ENCODE data around the gene MKNK1. TPM values are rescaled to one million over a fixed set of nuclear protein-coding genes. Genes with fewer than 3 reads are reported as not detected.

MKNK1 gene
- total and polyA plus RNA-seq, 2 donors (not counting 1 experiment from before 2014, with no cell fraction given), result 51.0 to 73.0 TPM

DNA sequence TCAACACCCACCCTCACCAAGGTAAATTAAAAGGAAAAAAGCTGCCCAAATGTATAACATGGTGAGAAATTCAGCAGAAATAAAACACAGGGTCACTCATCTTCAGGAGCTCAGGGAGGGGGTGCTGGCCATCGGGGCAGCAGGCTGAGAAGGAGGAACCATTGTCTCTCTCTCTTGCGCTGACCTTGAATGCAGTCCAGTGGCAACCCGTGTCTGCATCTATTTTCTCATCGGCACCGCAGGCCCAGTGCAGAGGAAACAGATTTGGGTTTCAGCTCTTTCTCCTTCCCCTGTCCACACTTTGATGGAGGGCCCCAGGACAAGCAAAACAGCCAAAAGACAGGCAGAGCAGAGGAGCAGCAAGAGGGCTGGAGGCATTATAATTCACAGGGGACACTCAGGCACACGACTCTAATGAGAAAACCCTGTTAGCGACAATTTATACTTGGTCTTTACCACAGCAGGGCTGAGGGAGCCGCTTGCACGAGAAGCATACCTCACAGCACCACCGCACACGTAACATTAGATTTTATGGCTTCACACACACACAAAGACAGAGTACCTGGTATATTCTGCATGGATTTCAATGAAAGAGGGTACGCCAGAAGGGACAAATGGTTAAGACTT lies 18.6 kb downstream of the MKNK1 start:
- TF ChIP-seq EZH2 (IDR thresholded peaks at IDR 0.05; ENCODE audit: borderline replicate concordance, insufficient read depth, low read depth, low read length, poor library complexity, severe bottlenecking), result no peak
- TF ChIP-seq, protein P1, sequence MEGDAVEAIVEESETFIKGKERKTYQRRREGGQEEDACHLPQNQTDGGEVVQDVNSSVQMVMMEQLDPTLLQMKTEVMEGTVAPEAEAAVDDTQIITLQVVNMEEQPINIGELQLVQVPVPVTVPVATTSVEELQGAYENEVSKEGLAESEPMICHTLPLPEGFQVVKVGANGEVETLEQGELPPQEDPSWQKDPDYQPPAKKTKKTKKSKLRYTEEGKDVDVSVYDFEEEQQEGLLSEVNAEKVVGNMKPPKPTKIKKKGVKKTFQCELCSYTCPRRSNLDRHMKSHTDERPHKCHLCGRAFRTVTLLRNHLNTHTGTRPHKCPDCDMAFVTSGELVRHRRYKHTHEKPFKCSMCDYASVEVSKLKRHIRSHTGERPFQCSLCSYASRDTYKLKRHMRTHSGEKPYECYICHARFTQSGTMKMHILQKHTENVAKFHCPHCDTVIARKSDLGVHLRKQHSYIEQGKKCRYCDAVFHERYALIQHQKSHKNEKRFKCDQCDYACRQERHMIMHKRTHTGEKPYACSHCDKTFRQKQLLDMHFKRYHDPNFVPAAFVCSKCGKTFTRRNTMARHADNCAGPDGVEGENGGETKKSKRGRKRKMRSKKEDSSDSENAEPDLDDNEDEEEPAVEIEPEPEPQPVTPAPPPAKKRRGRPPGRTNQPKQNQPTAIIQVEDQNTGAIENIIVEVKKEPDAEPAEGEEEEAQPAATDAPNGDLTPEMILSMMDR (IDR thresholded peaks at IDR 0.05), result no peak
- CTCF ChIA-PET, result no interaction called here
- Mint-ChIP-seq H3K27ac (no peak overlapping the region), H3K27me3 (no peaks in the 10 kb centered on the region), H3K9me3 (ENCODE audit: insufficient read depth) (no peaks in the 10 kb centered on the region), H3K4me3 (no peak overlapping the region), H3K4me1 (peaks cover 2% of the 10 kb centered on the region)
- Histone ChIP-seq H3K4me1 (ENCODE audit: control insufficient read depth in 2 of 2, insufficient read depth in 2 of 2, low read length in 2 of 2) (no peaks in the 10 kb centered on the region), H3K4me2 (replicated peaks; ENCODE audit: low read depth, low read length, poor library complexity, severe bottlenecking) (no peak overlapping the region), H3K9me3 (ENCODE audit: control extremely low read depth in 1 of 3, control insufficient read depth in 2 of 3, insufficient read depth in 1 of 3, low read length in 2 of 3) (no peaks in the 10 kb centered on the region), H3K79me2 (ENCODE audit: control insufficient read depth, insufficient read depth, low read length) (no peaks in the 10 kb centered on the region), H3K4me3 (ENCODE audit: control extremely low read depth in 1 of 5, extremely low read depth in 1 of 5, insufficient read depth in 1 of 5, low read depth in 2 of 5, low read length in 4 of 5) (no peak overlapping the region), H2AFZ (ENCODE audit: insufficient read depth, low read depth, low read length, poor library complexity, severe bottlenecking) (no peak overlapping the region), H3K36me3 (replicated peaks in 1 of 2; ENCODE audit: control extremely low read depth in 1 of 2, control insufficient read depth in 1 of 2, extremely low read depth in 1 of 2, insufficient read depth in 2 of 2, low read length in 1 of 2) (peaks cover 0 to 47% of the 10 kb centered on the region in 2 experiments), H3K9ac (ENCODE audit: low read length) (no peak overlapping the region), H3K27me3 (replicated peaks in 1 of 4; ENCODE audit: control extremely low read depth in 1 of 4, control insufficient read depth in 3 of 4, insufficient read depth in 4 of 4, low read length in 3 of 4) (no peaks in the 10 kb centered on the region), H3K27ac (ENCODE audit: low read length in 2 of 2) (no peak overlapping the region), H4K20me1 (ENCODE audit: control insufficient read depth, insufficient read depth, low read length, poor library complexity, severe bottlenecking) (no peaks in the 10 kb centered on the region)
- intact Hi-C loops (cut with micrococcal nuclease), result no loop called here
- DNase-seq, result no peak
- POLR2A ChIA-PET, result no interaction called here
- ATAC-seq (ENCODE audit: low read depth), result no peak
- 91% methylated on average over 7 of the region's 12 CpGs for WGBS (ENCODE audit: insufficient coverage)

DNA sequence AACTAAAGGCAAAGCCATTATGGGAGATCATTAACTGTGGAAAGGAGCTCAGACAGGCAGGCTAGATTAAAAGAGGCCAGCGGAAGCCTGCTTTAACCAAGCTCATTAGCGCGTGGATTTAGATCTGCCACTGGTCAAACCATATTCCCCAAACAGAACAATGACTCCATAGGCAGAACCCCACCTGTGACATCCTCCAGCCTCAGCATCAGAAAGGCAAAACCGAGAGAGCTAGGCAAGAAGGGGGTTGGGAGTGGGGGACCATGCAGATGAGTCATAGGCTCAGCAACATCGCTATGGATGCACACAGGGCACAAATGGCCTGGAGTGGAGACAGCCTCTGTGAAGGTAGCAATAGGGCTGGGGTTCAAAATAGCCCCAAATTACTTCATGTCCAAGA lies 20.6 kb downstream of the MKNK1 start:
- H3K4me1 ChIP-seq (ENCODE audit: control insufficient read depth in 2 of 2, insufficient read depth in 2 of 2, low read length in 2 of 2), result no peaks in the 10 kb centered on the region
- intact Hi-C loops (cut with micrococcal nuclease), result no loop called here
- peaks cover 0 to 47% of the 10 kb centered on the region in 2 experiments for H3K36me3 ChIP-seq (replicated peaks in 1 of 2; ENCODE audit: control extremely low read depth in 1 of 2, control insufficient read depth in 1 of 2, extremely low read depth in 1 of 2, insufficient read depth in 2 of 2, low read length in 1 of 2)
- no peak for DNase-seq
- no peaks in the 10 kb centered on the region for H3K27me3 ChIP-seq (replicated peaks in 1 of 4; ENCODE audit: control extremely low read depth in 1 of 4, control insufficient read depth in 3 of 4, insufficient read depth in 4 of 4, low read length in 3 of 4)
- H3K4me2 ChIP-seq (replicated peaks; ENCODE audit: low read depth, low read length, poor library complexity, severe bottlenecking), result no peak overlapping the region
- no peaks in the 10 kb centered on the region for H4K20me1 ChIP-seq (ENCODE audit: control insufficient read depth, insufficient read depth, low read length, poor library complexity, severe bottlenecking)
- Mint-ChIP-seq H3K4me3 (no peak overlapping the region), H3K27ac (no peak overlapping the region), H3K9me3 (ENCODE audit: insufficient read depth) (no peaks in the 10 kb centered on the region), H3K4me1 (peaks cover 2% of the 10 kb centered on the region), H3K27me3 (no peaks in the 10 kb centered on the region)
- TF ChIP-seq, protein P1 (IDR thresholded peaks at IDR 0.05), result no peak
- no peak for TF ChIP-seq EZH2 (IDR thresholded peaks at IDR 0.05; ENCODE audit: borderline replicate concordance, insufficient read depth, low read depth, low read length, poor library complexity, severe bottlenecking)
- WGBS (ENCODE audit: insufficient coverage), result 91% methylated on average over 4 of the region's 5 CpGs
- H3K27ac ChIP-seq (ENCODE audit: low read length in 2 of 2), result no peak overlapping the region
- H3K4me3 ChIP-seq (ENCODE audit: control extremely low read depth in 1 of 5, extremely low read depth in 1 of 5, insufficient read depth in 1 of 5, low read depth in 2 of 5, low read length in 4 of 5), result no peak overlapping the region
- POLR2A ChIA-PET, result no interaction called here
- no peak for ATAC-seq (ENCODE audit: low read depth)
- H3K9me3 ChIP-seq (ENCODE audit: control extremely low read depth in 1 of 3, control insufficient read depth in 2 of 3, insufficient read depth in 1 of 3, low read length in 2 of 3), result no peaks in the 10 kb centered on the region
- no peak overlapping the region for H3K9ac ChIP-seq (ENCODE audit: low read length)
- H3K79me2 ChIP-seq (ENCODE audit: control insufficient read depth, insufficient read depth, low read length), result no peaks in the 10 kb centered on the region
- CTCF ChIA-PET, result interaction anchor here (0.6 to 1.4 kb wide), 2 partner anchors 67 to 103 kb away, joined by 3 read pairs; no protein-coding TSS in a partner anchor
- no peak overlapping the region for H2AFZ ChIP-seq (ENCODE audit: insufficient read depth, low read depth, low read length, poor library complexity, severe bottlenecking)
